Memory B cell (primary cell): ENCODE measurements around the gene C1orf210.

ENCODE experiments used
- ATAC-seq: fragments of 150-1000 bp; cut with Tn5 transposase; 2 replicates; pipeline ENCODE4 v1.10.0; 2021; ENCODE audit warnings: low read depth, mild to moderate bottlenecking, moderate library complexity
- DNase-seq, 2 donors: peaks; one replicate each; pipeline ENCODE4 v3.0.0; 2022; ENCODE audit warnings: low spot score in 2 of 2
- H3K27ac Mint-ChIP-seq: one replicate; pipeline ENCODE4 v1.8.0; 2022; ENCODE audit warnings: mild to moderate bottlenecking, moderate library complexity, mixed read lengths
- H3K27me3 Mint-ChIP-seq: one replicate; pipeline ENCODE4 v1.8.0; 2022; ENCODE audit warnings: mixed read lengths
- H3K36me3 Mint-ChIP-seq: one replicate; pipeline ENCODE4 v1.8.0; 2022; ENCODE audit warnings: mild to moderate bottlenecking, mixed read lengths
- H3K4me1 Mint-ChIP-seq: one replicate; pipeline ENCODE4 v1.8.0; 2022; ENCODE audit warnings: mixed read lengths
- H3K4me3 Mint-ChIP-seq: one replicate; pipeline ENCODE4 v1.8.0; 2022; ENCODE audit warnings: mild to moderate bottlenecking, moderate library complexity, mixed read lengths
- H3K9me3 Mint-ChIP-seq: one replicate; pipeline ENCODE4 v1.8.0; 2022; ENCODE audit warnings: mixed read lengths

Gene C1orf210

DNA sequence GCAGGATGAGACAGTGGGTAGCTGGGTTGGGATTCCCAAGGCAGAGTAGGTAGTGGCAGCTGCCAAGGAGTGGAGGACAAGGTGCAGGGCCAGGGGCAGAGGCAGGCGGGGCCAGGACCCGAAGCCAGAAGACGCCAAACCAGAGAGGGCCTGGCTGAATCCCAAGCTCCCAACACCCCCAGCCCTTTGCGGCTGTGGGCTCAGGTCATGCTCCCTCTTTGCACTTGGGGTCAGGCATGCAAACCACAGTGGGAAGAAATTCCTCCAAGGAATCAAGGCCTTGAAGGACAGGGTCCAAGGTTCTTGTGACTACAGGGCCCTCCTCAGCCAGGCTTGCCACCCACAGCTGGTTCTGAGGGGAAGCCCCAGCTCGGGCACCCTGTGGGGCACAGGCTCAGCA, 6.2 kb downstream of the C1orf210 start:
- DNase-seq, result no peak
- Mint-ChIP-seq H3K9me3 (no peaks in the 10 kb centered on the region), H3K36me3 (no peaks in the 10 kb centered on the region), H3K27ac (no peak overlapping the region), H3K4me1 (peaks cover 3% of the 10 kb centered on the region), H3K4me3 (no peak overlapping the region), H3K27me3 (peaks cover 7% of the 10 kb centered on the region)
- ATAC-seq, result no peak

DNA sequence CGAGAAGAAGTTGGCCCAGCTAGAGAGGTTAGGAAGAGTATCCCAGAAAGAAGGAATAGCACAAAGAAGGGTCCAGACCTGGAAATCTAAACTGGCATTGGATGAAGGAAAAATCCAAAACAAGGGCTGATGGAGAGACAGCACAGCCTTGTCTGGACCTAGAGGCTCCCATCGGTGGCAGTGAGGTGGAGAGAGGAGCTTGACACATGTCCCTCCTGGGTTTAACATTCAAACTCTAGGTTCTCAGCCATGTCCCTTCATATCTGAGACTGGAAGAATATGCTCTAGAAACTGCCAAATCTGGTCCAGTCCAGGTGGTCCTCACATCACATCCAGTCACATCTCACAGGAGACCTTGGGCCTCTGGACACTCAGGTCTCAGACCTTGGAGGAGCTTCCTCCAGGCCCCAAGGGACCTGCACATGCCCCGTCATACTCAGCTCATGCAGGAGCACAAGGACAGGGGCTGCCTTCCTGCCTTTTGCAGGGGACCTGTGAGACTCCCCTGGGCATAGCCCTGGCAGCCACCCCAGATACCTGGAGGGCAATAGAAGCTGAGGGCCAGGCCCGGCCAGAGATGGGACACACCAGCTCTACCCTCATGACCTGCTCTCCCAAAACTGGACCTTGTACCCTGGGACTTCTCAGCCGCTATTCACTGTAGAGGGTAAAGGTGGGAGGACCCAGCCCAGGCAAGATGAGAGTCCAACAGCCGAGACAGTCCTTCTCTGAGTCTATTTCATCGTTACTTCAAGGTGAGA, 8.1 kb downstream of the C1orf210 start:
- no peaks in the 10 kb centered on the region for H3K9me3 Mint-ChIP-seq
- DNase-seq, result no peak
- H3K27me3 Mint-ChIP-seq, result peaks cover 7% of the 10 kb centered on the region
- H3K4me1 Mint-ChIP-seq, result peaks cover 3% of the 10 kb centered on the region
- no peak overlapping the region for H3K27ac Mint-ChIP-seq
- H3K36me3 Mint-ChIP-seq, result no peaks in the 10 kb centered on the region
- no peak overlapping the region for H3K4me3 Mint-ChIP-seq
- no peak for ATAC-seq

GRCh38 chr1:43276673-43277072, 8.7 kb downstream of the C1orf210 start:
- no peak for DNase-seq
- H3K27ac Mint-ChIP-seq, result no peak overlapping the region
- H3K4me1 Mint-ChIP-seq, result peaks cover 3% of the 10 kb centered on the region
- ATAC-seq, result no peak
- H3K4me3 Mint-ChIP-seq, result no peak overlapping the region
- no peaks in the 10 kb centered on the region for H3K9me3 Mint-ChIP-seq
- no peaks in the 10 kb centered on the region for H3K36me3 Mint-ChIP-seq
- H3K27me3 Mint-ChIP-seq, result peaks cover 9% of the 10 kb centered on the region

- no peak overlapping the region for H3K4me3 Mint-ChIP-seq
- H3K4me1 Mint-ChIP-seq, result peaks cover 3% of the 10 kb centered on the region
- peaks cover 13% of the 10 kb centered on the region for H3K27me3 Mint-ChIP-seq
- ATAC-seq (no peak), DNase-seq (no peak)
- H3K27ac Mint-ChIP-seq, result no peak overlapping the region
- no peaks in the 10 kb centered on the region for H3K36me3 Mint-ChIP-seq
- no peaks in the 10 kb centered on the region for H3K9me3 Mint-ChIP-seq
Measured at GRCh38 chr1:43275826-43276620, 9.4 kb downstream of the C1orf210 start.

- DNase-seq, result no peak
- Mint-ChIP-seq H3K9me3 (no peaks in the 10 kb centered on the region), H3K27ac (no peak overlapping the region), H3K4me1 (peaks cover 14% of the 10 kb centered on the region), H3K4me3 (no peak overlapping the region), H3K27me3 (peaks cover 12% of the 10 kb centered on the region), H3K36me3 (no peaks in the 10 kb centered on the region)
- no peak for ATAC-seq
Measured at GRCh38 chr1:43274804-43275180, 10.6 kb downstream of the C1orf210 start.

DNA sequence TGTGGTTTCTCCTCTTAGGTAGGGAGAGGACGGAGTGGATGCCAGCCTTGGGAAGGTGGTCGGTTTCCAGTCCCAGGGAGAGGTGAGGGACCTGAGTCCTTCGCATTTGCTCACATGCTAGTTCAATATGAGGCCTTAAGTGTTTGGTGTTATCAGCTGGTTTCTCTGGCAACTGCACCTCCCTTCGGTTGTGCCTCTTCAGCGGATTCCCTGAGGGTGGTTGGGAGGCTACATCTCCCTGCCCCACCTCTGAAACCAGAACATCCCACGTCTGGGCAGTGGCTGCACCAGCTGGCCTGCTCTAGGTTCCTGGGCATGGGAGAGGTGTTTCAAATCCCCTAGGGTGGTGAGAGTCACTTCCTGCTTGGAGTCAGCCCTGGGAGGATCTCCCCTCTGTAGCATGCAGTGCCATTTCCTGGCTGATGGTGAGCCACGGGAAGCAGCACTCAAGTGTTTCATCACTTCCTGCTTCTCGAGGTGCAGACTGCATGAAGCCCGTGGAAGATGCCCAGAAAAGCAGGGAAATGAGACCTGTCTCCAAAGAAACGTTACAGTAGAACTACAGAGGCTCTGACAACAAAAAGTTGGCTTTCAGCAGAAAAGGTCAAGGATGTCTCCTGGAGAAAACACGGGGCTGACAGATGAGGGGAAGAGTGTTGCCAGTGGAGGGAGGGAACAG, 11.1 kb downstream of the C1orf210 start:
- DNase-seq (no peak), ATAC-seq (peak; percentile 42)
- H3K27me3 Mint-ChIP-seq, result peaks cover 17% of the 10 kb centered on the region
- peak overlapping the region; percentile 14 for H3K4me3 Mint-ChIP-seq
- peaks cover 14% of the 10 kb centered on the region for H3K4me1 Mint-ChIP-seq
- no peak overlapping the region for H3K27ac Mint-ChIP-seq
- no peaks in the 10 kb centered on the region for H3K9me3 Mint-ChIP-seq
- no peaks in the 10 kb centered on the region for H3K36me3 Mint-ChIP-seq

GRCh38 chr1:43273708-43274107, 11.7 kb downstream of the C1orf210 start:
- no peak overlapping the region for H3K4me3 Mint-ChIP-seq
- peaks cover 14% of the 10 kb centered on the region for H3K4me1 Mint-ChIP-seq
- no peak for ATAC-seq
- no peaks in the 10 kb centered on the region for H3K36me3 Mint-ChIP-seq
- H3K9me3 Mint-ChIP-seq, result no peaks in the 10 kb centered on the region
- H3K27me3 Mint-ChIP-seq, result peaks cover 17% of the 10 kb centered on the region
- no peak overlapping the region for H3K27ac Mint-ChIP-seq
- no peak for DNase-seq

- Mint-ChIP-seq H3K27ac (no peak overlapping the region), H3K4me3 (no peak overlapping the region), H3K27me3 (peaks cover 17% of the 10 kb centered on the region), H3K36me3 (no peaks in the 10 kb centered on the region), H3K4me1 (peaks cover 14% of the 10 kb centered on the region), H3K9me3 (no peaks in the 10 kb centered on the region)
- DNase-seq, result no peak
- ATAC-seq, result no peak
Measured at GRCh38 chr1:43272576-43273571, 12.5 kb downstream of the C1orf210 start.

GRCh38 chr1:43272161-43272560, 13.2 kb downstream of the C1orf210 start:
- no peak overlapping the region for H3K4me3 Mint-ChIP-seq
- DNase-seq (no peak), ATAC-seq (no peak)
- no peaks in the 10 kb centered on the region for H3K9me3 Mint-ChIP-seq
- H3K27ac Mint-ChIP-seq, result no peak overlapping the region
- peaks cover 14% of the 10 kb centered on the region for H3K4me1 Mint-ChIP-seq
- no peaks in the 10 kb centered on the region for H3K36me3 Mint-ChIP-seq
- H3K27me3 Mint-ChIP-seq, result peaks cover 17% of the 10 kb centered on the region

DNA sequence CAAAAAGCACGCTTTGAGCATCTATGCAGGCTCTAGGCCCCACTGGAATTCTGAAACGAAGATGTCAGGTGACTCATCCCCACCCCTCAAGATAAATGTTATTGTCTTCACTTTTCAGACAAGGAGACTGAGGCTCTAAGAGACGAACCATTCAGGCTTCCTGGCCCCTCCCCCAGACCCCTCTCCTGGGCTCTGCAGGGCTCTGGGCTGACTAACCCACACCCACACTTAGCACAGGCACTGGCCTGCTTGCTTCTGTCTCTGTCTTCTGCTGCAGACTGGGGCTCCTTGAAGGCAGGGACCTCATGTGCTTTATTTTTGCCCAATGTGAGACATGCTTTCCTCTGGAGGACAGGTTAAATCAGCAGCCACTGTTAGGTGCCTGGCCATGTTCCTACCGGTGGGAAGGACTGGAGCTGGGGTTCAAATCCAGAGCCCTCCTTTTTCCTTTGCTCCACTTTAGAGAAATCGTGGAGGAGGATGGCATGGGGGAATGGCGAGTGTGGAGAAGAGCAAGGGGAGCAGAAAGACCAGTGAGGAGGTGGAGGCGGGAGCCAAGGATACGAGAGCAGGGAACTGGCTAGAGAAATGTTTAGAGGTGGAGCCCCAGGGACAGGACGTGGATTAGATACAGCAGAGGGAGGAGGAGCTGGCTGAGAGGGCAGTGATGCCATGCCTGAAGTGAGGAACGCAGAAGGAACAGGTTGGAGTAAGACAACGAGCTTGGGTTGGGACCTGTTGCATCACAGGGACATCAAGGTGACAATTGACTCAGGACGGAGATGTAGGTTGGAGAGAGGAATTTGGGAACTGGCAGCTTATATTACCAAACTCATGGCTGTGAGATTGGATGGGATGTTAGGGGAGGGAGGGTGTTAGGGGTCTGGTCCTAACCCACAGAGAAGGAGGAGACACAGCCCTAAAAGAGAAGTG, 13.9 kb downstream of the C1orf210 start:
- Mint-ChIP-seq H3K36me3 (no peaks in the 10 kb centered on the region), H3K4me3 (peak overlapping the region; percentile 61), H3K4me1 (peaks cover 14% of the 10 kb centered on the region), H3K27me3 (peaks cover 16% of the 10 kb centered on the region), H3K9me3 (no peaks in the 10 kb centered on the region), H3K27ac (no peak overlapping the region)
- DNase-seq (no peak), ATAC-seq (no peak)

GRCh38 chr1:43270421-43271095, 14.8 kb downstream of the C1orf210 start:
- Mint-ChIP-seq H3K4me3 (peak overlapping the region; percentile 61), H3K36me3 (no peaks in the 10 kb centered on the region), H3K27me3 (peaks cover 16% of the 10 kb centered on the region), H3K4me1 (peaks cover 14% of the 10 kb centered on the region), H3K27ac (no peak overlapping the region), H3K9me3 (no peaks in the 10 kb centered on the region)
- ATAC-seq (peak; percentile 32), DNase-seq (no peak)

- H3K27ac Mint-ChIP-seq, result no peak within 1 kb of the TSS
- no peaks in the 10 kb centered on the region for H3K9me3 Mint-ChIP-seq
- no peak for DNase-seq
- peaks cover 14% of the 10 kb centered on the region for H3K4me1 Mint-ChIP-seq
- ATAC-seq, result no peak
- H3K36me3 Mint-ChIP-seq, result no peaks in the 10 kb centered on the region
- H3K27me3 Mint-ChIP-seq, result peaks cover 16% of the 10 kb centered on the region
- peak within 1 kb of the TSS; percentile 61 for H3K4me3 Mint-ChIP-seq
Measured at GRCh38 chr1:43269627-43270375, 15.6 kb downstream of the C1orf210 start, which contains the start of gene TMEM125. Gene TMEM125, plus strand, starts transcription at chr1:43269983. Its CDS starts 2,740 bp downstream, at chr1:43272723.
